Fibroblast of mammary gland (primary cell): ENCODE results near the gene UGT1A5.

Source experiments
- DNase-seq: peaks from one replicate; pipeline ENCODE4 v3.0.0-alpha.2; 2010; ENCODE audit warnings: low read depth
- H3K4me3 ChIP-seq: 2 replicates; pipeline ENCODE4 v1.5.1; 2011; ENCODE audit warnings: low read depth, mild to moderate bottlenecking, low read length, moderate library complexity; ENCODE audit not compliant: control insufficient read depth
- TF ChIP-seq, protein P1 (sequence below): conservative IDR thresholded peaks from 2 replicates; pipeline ENCODE4 v1.5.1; 2011; ENCODE audit warnings: low read depth, low read length, inconsistent platforms; ENCODE audit not compliant: control insufficient read depth, insufficient read depth

The UGT1A5 gene

DNA sequence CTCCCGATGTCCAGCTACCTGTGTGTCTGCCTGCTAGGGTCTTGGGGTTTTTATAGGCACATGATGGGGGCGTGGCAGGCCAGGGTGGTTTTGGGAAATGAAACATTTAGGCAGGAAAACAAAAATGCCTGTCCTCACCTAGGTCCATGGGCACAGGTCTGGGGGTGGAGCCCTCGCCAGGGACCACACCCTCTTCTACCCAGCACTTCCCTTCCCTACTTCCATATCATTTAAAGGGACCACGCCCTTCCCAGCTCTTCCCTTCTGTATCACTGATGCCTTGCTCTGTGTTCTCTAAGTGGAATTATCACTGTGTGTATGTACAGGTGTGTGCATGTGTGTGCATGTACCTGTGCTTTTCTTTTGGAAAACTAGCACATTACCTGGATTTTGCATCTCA is 53.7 kb downstream of the UGT1A5 start:
- no peak overlapping the region for H3K4me3 ChIP-seq
- no peak for DNase-seq
- TF ChIP-seq, protein P1, sequence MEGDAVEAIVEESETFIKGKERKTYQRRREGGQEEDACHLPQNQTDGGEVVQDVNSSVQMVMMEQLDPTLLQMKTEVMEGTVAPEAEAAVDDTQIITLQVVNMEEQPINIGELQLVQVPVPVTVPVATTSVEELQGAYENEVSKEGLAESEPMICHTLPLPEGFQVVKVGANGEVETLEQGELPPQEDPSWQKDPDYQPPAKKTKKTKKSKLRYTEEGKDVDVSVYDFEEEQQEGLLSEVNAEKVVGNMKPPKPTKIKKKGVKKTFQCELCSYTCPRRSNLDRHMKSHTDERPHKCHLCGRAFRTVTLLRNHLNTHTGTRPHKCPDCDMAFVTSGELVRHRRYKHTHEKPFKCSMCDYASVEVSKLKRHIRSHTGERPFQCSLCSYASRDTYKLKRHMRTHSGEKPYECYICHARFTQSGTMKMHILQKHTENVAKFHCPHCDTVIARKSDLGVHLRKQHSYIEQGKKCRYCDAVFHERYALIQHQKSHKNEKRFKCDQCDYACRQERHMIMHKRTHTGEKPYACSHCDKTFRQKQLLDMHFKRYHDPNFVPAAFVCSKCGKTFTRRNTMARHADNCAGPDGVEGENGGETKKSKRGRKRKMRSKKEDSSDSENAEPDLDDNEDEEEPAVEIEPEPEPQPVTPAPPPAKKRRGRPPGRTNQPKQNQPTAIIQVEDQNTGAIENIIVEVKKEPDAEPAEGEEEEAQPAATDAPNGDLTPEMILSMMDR, result no peak

DNA sequence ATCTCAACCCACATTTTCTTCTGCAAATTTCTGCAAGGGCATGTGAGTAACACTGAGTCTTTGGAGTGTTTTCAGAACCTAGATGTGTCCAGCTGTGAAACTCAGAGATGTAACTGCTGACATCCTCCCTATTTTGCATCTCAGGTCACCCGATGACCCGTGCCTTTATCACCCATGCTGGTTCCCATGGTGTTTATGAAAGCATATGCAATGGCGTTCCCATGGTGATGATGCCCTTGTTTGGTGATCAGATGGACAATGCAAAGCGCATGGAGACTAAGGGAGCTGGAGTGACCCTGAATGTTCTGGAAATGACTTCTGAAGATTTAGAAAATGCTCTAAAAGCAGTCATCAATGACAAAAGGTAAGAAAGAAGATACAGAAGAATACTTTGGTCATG is 55.4 kb downstream of the UGT1A5 start:
- no peak for DNase-seq
- TF ChIP-seq, protein P1, result no peak

DNA sequence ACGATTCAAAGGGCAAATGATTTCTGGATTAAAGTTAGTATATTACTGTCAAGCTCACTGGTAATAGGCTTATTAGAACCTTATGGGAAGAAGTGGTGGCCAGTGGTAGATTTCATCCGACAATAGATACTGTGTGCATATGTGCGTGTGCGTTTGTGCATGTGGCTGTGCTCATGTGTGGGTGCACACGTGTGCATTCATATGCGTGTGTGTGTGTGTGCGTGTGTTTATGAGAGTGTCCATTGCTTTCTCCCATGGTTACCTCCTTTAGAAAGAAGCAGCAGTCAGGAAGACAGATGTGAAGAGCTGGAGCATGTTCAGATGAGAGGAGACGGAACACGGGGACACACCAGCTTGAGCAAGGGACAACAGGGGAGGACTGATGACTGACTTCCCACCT is 56.6 kb downstream of the UGT1A5 start:
- DNase-seq, result no peak
- no peak overlapping the region for H3K4me3 ChIP-seq
- TF ChIP-seq, protein P1, result no peak

More for the DNA sequence above, 55.4 kb downstream of the UGT1A5 start:
- H3K4me3 ChIP-seq, result no peak overlapping the region

DNA sequence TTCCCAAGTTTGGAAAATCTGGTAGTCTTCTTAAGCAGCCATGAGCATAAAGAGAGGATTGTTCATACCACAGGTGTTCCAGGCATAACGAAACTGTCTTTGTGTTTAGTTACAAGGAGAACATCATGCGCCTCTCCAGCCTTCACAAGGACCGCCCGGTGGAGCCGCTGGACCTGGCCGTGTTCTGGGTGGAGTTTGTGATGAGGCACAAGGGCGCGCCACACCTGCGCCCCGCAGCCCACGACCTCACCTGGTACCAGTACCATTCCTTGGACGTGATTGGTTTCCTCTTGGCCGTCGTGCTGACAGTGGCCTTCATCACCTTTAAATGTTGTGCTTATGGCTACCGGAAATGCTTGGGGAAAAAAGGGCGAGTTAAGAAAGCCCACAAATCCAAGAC is 59.4 kb downstream of the UGT1A5 start:
- H3K4me3 ChIP-seq, result no peak overlapping the region
- TF ChIP-seq, protein P1, result no peak
- DNase-seq, result no peak

DNA sequence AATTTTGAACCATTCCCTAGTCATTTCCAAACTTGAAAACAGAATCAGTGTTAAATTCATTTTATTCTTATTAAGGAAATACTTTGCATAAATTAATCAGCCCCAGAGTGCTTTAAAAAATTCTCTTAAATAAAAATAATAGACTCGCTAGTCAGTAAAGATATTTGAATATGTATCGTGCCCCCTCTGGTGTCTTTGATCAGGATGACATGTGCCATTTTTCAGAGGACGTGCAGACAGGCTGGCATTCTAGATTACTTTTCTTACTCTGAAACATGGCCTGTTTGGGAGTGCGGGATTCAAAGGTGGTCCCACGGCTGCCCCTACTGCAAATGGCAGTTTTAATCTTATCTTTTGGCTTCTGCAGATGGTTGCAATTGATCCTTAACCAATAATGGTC is 59.9 kb downstream of the UGT1A5 start:
- no peak for DNase-seq
- TF ChIP-seq, protein P1, result no peak
- H3K4me3 ChIP-seq, result no peak overlapping the region

DNA sequence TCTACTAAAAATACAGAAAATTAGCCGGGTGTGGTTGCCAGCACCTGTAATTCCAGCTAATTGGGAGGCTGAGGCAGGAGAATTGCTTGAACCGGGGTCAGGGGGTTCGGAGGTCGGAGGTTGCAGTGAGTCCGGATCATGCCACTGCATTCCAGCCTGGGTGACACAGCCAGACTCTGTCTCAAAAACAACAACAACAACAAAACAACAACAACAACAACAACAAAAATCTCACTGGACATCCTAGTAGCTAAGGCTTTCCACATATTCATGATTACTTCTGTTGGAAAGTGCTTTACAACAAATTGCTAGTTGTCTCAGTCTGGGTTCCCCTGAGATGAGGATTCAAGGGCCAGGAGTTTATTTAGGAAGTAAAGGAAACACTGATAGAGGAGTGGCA is 61.1 kb downstream of the UGT1A5 start:
- no peak for DNase-seq
- TF ChIP-seq, protein P1, result no peak

DNA sequence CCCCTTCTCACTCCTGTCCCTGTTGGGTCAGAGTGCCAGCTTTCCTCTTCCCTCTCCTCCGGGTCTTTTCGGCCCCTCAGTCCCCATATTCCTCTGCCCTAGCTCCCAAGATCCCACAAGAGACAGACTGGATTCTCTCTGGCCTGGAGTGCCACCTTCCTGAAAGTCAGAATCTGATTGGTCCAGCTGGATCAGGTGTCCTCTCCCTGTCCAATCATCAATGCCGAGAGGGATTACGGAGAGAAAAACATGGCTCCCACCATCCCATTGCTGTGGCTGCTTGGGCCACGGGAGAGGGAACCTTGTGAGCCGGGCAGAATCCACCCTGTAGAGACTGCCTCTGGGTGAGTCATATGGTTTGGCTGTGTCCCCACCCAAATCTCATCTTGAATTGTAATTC is 62.7 kb downstream of the UGT1A5 start:
- TF ChIP-seq, protein P1, result no peak
- H3K4me3 ChIP-seq, result no peak overlapping the region
- no peak for DNase-seq

More for the DNA sequence above, 61.1 kb downstream of the UGT1A5 start:
- H3K4me3 ChIP-seq, result no peak overlapping the region
